Measurements from ENCODE around the gene TMEM79.

Gene TMEM79

DNA sequence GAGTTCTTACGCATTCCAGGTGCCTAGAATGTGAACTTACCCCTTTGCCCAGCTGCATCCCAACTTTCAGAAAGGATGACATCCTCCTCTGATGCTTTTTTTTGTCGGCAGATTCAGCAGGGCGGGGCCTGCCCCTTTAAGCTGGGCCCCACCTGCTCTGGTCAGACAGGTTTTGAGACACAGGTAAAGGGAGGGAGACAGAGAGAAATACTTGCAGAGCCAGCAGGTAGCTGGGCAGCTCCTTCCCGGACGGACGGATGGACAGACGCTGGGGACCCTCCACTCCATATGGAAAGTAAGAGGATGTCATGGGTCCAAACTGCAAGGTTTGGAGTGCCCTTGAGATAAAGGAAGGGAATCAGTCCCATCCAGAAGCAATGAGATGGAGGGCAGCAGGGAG is at the start of gene TMEM79:
Gene TMEM79 (plus strand): TSS at position 214 of the 400 bp plus-strand sequence. CDS start 902 bp downstream, outside the sequence.
- no peak for FAIRE-seq

- FAIRE-seq: no peak
These were observed 48.0 kb upstream of the TMEM79 start for GRCh38 chr1:156236164-156236563.

DNA sequence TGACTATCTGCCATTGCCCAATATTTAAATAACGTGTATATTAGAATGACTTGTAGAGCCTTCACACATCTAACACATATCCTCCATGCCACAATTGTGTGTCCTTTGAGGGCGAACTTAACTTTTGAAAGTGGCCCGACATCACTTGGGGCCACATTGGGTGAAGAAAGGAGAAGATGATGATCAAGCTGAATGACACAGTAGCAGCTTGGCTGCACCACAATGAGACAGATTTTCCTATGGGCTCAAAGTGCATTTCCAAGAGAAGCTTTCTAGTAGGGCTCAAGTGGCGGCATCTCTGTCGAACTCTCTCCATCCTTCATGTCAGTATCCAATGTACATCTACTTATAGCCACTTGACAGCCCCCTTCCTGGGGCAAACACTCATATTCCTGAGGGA is 45.9 kb upstream of the TMEM79 start:
- FAIRE-seq: no peak

GRCh38 chr1:156241311-156241811 is 42.8 kb upstream of the TMEM79 start:
- FAIRE-seq: no peak

DNA sequence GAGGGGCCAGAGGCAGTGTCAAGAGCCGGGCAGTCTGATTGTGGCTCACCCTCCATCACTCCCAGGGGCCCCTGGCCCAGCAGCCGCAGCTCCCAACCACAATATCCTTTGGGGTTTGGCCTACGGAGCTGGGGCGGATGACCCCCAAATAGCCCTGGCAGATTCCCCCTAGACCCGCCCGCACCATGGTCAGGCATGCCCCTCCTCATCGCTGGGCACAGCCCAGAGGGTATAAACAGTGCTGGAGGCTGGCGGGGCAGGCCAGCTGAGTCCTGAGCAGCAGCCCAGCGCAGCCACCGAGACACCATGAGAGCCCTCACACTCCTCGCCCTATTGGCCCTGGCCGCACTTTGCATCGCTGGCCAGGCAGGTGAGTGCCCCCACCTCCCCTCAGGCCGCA is 42.2 kb upstream of the TMEM79 start, which contains the start of gene BGLAP:
Gene BGLAP (plus strand): TSS at position 259 of the 400 bp plus-strand sequence. CDS start 48 bp downstream, at position 307.
- FAIRE-seq: no peak

GRCh38 chr1:156242738-156243137 is 41.4 kb upstream of the TMEM79 start:
- no peak for FAIRE-seq

GRCh38 chr1:156244126-156244525 is 40.0 kb upstream of the TMEM79 start:
- no peak for FAIRE-seq

DNA sequence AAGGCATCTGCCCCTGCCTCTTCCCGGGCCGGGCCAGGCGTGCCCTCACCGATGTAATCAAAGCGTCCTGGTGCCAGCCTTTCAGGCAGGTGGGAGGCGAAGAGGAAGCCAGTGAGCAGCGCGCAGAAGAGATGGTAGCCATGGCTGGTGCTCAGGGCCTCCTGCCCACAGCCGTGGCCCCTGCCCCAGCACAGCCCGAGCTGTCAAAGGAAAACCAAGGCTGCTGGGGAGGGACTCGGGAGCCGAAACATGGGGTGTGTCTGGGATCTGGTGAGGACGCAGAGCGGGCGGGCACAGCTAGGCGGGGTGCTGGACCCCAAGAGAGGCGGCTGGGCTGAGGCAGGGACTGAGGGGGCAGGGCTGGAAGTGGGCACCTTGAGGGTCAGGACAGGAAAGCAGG is 39.4 kb upstream of the TMEM79 start:
- FAIRE-seq: no peak

- no peak for FAIRE-seq
These were observed 38.5 kb upstream of the TMEM79 start for GRCh38 chr1:156245451-156246232.

DNA sequence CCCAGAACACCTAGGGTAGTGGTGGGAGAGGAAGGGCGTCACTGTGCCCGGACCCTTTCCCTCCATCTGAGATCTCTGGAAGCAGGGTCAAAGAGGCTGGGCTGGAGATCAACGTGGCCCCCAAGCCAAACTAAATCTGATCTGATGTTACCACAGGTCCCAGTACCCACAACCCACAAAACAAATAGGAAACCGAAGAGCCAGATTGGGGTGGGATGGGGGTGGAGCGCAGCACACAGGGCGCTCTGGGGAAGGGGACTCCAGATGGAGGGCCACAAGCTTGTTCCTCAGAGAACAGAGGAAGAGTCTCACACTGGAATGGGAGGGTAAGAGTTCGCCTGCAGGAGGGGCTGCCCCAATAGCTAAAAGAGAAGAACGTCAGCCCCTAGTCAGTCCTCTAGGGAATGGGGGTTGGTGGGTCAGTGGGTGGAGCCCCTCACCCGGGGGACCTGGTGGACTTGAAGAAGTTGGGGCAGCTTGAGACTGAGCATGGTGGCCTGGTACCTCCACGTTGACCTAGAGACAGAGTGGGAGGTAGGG is 37.8 kb upstream of the TMEM79 start:
- FAIRE-seq: no peak

DNA sequence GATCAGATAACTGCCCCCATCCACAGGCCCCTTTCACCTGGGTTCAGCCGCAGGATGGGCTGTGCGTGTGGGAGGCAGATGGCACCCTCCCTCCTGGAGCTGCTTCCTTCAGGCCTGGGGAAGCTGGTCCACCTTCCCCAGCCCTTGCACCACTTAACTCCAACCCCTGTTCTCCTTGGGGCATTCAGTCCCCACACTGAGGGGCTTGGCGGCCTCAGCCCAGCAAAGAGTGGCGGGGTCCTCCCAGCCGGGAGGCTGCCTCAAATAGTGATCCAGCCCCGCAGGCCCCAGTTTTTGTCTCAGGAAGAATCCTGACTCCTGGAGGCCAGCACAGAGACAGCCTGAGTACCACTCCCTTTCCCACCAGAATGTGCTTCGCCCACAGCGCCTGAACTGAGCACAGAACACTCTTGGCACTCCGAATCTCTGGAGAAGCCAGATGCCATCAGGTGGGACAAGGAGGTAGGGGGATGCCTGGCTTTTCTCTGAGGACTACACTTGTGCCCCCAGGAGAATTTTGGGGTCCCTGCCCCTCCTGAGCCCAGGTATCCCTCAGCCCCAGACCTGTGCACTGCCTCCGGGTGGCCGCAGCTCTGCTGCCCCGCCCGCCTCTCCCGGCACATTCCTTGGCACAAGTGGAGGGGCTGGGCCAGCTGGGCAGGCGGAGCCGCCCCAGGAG is 37.2 kb upstream of the TMEM79 start:
- no peak for FAIRE-seq

DNA sequence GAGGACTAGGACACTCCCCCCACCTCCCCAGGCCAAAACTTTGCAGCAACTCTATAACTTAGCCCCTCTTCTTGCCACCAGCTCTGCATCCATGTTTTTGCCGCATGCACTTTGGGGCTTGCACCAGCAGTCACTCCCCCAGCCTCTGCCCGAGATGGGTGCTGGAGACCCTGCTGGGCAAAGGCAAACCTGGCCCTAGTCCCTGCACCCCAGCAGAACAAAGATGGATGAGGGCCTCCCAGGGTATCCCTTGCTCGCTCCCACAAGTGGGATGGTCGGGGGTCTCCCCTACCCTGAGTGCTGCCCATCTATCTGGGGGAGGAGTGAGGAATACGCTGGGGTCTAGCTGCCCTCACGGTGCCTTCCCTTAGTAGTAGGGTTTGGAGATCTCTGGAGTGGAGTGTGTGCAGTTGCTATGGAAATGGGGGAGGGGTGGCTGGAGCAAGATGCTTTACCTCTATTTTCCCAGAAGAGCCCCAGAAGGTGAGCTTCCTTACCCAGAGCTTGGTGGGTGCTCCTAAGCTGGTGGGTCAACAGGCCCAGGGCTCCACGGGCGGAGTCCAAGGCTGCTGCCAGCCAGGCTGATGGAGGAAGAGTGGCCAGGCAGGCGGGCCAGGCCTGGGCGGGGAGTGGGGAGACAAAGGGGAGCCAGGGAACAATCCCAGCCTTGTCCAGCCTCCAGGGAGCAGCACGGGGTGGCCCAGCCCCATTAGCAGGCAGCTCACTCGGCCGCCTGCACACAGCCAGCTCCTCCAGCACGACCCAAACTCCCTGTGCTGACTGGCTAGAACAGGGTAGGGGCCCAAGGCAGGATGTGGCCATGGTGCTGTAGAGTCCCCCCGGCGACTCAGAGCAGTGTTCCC is 36.4 kb upstream of the TMEM79 start, which contains the start of gene PAQR6:
Gene PAQR6 (minus strand): TSS at position 597 of the 863 bp plus-strand sequence. CDS start 1,325 bp downstream, outside the sequence.
- no peak for FAIRE-seq

DNA sequence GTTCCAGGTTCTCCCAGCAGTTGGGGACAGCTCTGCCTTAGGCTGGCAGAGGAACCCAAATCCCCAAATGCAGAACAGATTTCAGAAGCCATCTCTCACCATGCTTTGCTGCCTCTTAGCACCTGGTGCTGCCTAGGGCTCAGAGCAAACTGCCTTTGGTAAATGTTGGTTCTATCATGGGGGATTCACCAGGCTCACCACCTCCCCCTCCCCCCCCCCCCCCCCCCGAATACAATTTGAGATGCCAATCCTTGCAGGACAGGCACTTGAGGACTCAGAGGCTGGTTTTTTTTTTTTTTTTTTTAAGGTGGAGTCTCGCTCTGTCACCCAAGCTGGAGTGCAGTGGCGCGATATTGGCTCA is 35.8 kb upstream of the TMEM79 start:
- no peak for FAIRE-seq

DNA sequence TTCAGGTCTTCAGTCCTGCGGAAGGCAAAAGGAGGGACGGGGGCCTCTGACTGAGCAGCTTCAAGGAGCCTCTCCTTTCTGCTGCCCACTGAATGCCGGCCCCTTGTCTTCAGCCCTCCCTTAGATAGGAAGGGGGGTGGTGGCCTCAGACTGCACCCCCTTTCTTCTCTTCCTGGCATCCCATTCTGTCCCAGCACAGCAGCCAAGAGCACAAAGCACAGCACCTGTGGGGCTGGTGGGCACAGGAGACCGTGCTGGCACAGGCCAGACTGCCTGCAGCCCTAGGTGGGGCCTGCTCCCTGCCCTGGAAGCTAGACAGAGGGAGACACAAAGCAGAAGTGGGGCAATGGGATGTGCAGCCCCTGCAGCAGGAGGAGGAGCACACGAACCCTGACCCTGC is 34.5 kb upstream of the TMEM79 start:
- no peak for FAIRE-seq

DNA sequence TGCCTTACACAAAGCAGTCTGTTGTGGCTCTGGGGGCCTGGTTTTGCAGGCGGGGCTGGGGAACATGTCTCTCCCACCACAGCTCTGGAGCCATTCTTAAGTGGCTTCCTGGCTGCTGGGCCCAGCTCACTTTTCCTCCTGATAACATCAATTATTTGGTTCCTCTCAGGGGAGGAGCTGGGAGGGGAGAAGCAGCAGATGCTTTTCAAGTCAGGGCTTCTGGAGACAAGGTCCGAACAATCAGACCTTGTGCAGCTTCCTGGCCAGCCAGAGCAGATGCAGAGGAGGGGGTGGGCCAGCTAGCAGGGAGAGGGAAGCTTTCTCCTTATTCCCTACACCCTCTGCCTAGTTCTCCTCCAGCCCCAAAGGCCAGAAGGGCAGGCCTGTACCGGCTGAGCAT is 32.6 kb upstream of the TMEM79 start:
- no peak for FAIRE-seq

DNA sequence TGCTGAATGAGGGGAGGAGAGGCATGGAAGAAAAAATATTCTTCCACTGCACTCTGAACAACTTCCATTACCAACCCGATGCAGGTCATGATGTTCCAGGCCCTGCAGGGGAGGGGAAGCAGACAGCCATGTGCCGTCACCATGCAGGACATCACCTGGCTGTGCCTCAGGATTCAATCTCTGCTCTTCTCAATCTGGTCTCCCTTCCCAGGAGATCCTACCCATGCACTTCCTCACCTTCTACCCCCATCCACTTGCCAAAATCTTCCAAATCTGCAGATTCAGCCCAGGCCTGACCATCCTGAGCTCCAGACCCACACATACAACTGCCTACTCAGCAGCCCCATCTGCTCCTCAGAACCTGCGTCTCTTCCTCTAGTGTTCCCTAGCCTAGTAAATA is 30.5 kb upstream of the TMEM79 start:
- FAIRE-seq: no peak

DNA sequence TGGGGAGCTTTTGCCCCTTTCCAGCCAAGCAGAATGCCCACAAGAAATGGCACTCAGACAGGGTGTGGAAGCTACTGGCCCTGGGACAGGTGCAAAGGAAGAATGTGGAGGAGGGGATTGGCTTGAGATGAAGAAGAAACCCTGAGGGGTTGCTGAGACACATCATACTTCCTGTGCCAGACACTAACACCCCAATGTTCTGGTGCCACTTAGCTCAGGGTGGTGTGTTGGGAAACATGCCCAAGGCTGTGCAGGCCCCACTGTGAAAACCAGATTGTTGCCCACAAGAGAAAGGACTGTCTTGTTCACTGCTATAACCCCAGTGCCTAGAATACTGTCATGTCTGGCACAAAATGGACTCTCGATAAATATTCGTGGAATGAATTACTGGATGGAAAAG is 26.4 kb upstream of the TMEM79 start:
- FAIRE-seq: no peak

DNA sequence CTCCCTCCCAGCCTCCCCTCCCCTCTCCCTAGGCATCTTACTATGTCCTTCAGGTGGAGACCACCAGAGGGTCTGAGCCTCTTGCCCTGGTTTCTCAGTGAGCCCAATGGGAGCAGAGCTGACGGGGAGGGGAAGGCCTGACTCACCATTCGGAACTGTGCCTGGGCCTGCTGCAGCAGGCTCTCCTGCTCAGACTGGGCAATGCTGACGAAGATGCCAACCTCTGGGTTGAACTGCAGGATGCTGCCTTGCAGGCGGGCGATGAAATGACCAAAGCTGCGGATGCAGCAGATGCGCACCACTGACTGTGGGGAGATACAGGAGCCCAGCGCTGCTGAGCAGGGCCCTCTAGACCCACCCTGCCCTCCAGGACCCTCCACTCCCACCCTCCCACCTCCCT is 25.3 kb upstream of the TMEM79 start:
- no peak for FAIRE-seq

GRCh38 chr1:156259805-156260204 is 24.3 kb upstream of the TMEM79 start:
- no peak for FAIRE-seq

GRCh38 chr1:156260896-156261295 is 23.2 kb upstream of the TMEM79 start:
- no peak for FAIRE-seq

DNA sequence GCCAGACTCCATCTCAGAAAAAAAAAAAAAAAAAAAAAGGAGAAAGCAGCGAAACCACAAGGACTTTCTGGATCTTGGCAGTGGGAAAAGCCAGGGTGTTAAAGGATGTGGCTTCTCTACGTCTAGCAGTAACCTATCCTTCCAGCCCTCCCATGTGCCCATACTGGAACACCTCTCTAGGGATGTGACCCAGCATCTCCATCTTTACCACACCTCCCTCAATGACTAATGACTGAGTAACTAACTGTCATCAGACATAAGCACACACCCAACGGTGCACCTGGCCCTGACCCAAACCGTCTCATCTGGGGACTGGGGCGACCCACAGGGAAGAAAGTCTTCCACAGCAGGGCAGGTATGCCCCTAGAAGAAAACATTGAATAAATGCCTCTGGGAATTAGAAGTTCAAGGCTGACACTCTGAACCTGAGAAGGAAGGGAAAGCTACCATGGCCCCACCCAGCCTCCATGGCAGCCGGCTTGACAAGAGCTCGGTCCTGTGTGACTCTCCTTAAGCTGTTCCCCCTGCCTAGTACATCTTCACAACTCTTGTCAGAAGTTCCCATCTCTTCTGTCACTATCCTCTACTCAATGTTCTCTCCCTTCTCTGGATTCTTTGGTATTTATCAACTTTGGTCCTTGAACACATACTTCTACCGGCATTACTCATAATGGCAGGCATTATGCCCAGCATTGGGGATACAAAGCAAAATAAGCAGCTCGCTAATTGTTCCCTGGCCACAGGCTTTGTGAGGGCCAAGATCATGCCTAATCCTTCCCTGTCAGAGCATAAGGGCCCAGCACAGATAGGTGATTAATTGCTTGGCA is 21.5 kb upstream of the TMEM79 start:
- no peak for FAIRE-seq

DNA sequence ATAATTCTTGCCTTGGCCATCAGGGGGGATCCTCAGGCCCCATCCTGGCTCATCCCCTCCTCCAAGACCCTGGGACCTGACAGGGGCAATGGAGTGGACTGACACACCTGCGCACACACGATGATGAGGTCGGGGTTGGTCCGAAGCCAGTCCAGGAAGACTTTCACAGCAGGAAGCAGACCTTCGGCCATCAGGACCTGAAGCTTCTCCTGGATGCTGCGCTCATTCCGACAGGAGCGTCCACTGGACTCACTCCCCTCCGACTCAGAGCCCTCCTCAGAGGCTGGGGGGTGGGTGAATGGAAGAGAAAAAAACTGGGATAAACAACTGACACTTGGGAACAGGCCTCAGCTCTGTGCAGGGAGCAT is 20.9 kb upstream of the TMEM79 start:
- FAIRE-seq: no peak

Data from TTC549 (cell line).